Keratinocyte (primary cell): ENCODE results near the gene MAD2L1. TPM values are rescaled to one million over a fixed set of nuclear protein-coding genes. Genes with fewer than 3 reads are reported as not detected.

Source experiments
- DNase-seq: peaks from one replicate; pipeline ENCODE4 v3.0.0-alpha.2; 2011; ENCODE audit warnings: low read depth, missing footprints, low spot score
- FAIRE-seq: peaks from 2 replicates; lab custom pipeline; 2011; peaks lifted over from hg19 to GRCh38; lab: Jason Lieb, UNC
- H2AFZ ChIP-seq: 2 replicates; pipeline ENCODE4 v1.6.0; 2012; ENCODE audit warnings: low read length, control low read depth, inconsistent platforms; ENCODE audit not compliant: control insufficient read depth
- H3K27ac ChIP-seq: 2 replicates; pipeline ENCODE4 v1.5.1; 2011; ENCODE audit warnings: low read length; ENCODE audit not compliant: control insufficient read depth, insufficient read depth
- H3K27me3 ChIP-seq: 3 replicates; pipeline ENCODE4 v1.6.0; 2011; ENCODE audit warnings: low read length; ENCODE audit not compliant: control insufficient read depth, insufficient read depth; ENCODE audit errors: extremely low read depth
- H3K36me3 ChIP-seq, 2 experiments: 2 replicates in 1 of 2; 3 replicates in 1 of 2; pipeline ENCODE4 v1.5.1; 2011; ENCODE audit warnings: low read length in 2 of 2, mild to moderate bottlenecking in 1 of 2; ENCODE audit not compliant: control insufficient read depth in 2 of 2, insufficient read depth in 2 of 2; ENCODE audit errors: extremely low read depth in 1 of 2
- H3K4me1 ChIP-seq: 3 replicates; pipeline ENCODE4 v1.5.1; 2011; ENCODE audit warnings: low read length; ENCODE audit not compliant: control insufficient read depth, insufficient read depth; ENCODE audit errors: extremely low read depth
- H3K4me2 ChIP-seq: 3 replicates; pipeline ENCODE4 v1.6.0; 2011; ENCODE audit warnings: low read depth, low read length; ENCODE audit not compliant: control insufficient read depth, insufficient read depth; ENCODE audit errors: extremely low read depth
- H3K4me3 ChIP-seq, 3 experiments: fragments of 200-600 bp in 1 of 3; sonication (generic) in 1 of 3; 2 replicates in 2 of 3; 3 replicates in 1 of 3; pipeline ENCODE4 v1.5.1; 2011 to 2016; ENCODE audit warnings: low read length in 3 of 3, mild to moderate bottlenecking in 3 of 3, control low read depth in 2 of 3, inconsistent platforms in 1 of 3, low read depth in 1 of 3, mixed read lengths in 1 of 3, mixed run types in 1 of 3, moderate library complexity in 1 of 3; ENCODE audit not compliant: control insufficient read depth in 2 of 3, insufficient read depth in 2 of 3; ENCODE audit errors: extremely low read depth in 1 of 3
- H3K79me2 ChIP-seq: 2 replicates; pipeline ENCODE4 v1.6.0; 2012; ENCODE audit warnings: low read length; ENCODE audit not compliant: control insufficient read depth, insufficient read depth
- H3K9ac ChIP-seq: 3 replicates; pipeline ENCODE4 v1.6.0; 2011; ENCODE audit warnings: low read length; ENCODE audit not compliant: control insufficient read depth, insufficient read depth; ENCODE audit errors: extremely low read depth
- H3K9me1 ChIP-seq: 3 replicates; pipeline ENCODE4 v1.6.0; 2011; ENCODE audit warnings: low read length; ENCODE audit not compliant: control insufficient read depth, insufficient read depth; ENCODE audit errors: extremely low read depth
- H3K9me3 ChIP-seq: 2 replicates; pipeline ENCODE4 v1.5.1; 2012; ENCODE audit warnings: low read depth, low read length; ENCODE audit not compliant: control insufficient read depth
- H4K20me1 ChIP-seq: 3 replicates; pipeline ENCODE4 v1.6.0; 2011; ENCODE audit warnings: low read length; ENCODE audit not compliant: control insufficient read depth, insufficient read depth; ENCODE audit errors: extremely low read depth
- CTCF ChIP-seq, 3 experiments: IDR thresholded peaks in 1 of 3; conservative IDR thresholded peaks in 1 of 3; optimal IDR thresholded peaks in 1 of 3; 2 replicates in 2 of 3; 3 replicates in 1 of 3; pipeline versions ENCODE3 to v1.5.1; 2011; ENCODE audit warnings: low read length in 3 of 3, mild to moderate bottlenecking in 3 of 3, moderate library complexity in 2 of 3, control low read depth in 1 of 3, inconsistent platforms in 1 of 3; ENCODE audit not compliant: insufficient read depth in 2 of 3; ENCODE audit errors: extremely low read depth in 1 of 3
- EZH2 ChIP-seq: IDR thresholded peaks from one replicate; pipeline ENCODE4 v1.6.1; 2012; ENCODE audit warnings: inconsistent platforms, mild to moderate bottlenecking, low read length, moderate library complexity
- dilution Hi-C: fragments of 300-500 bp; cut with MboI; formaldehyde crosslinking; loops from one replicate; pipeline ENCODE4 v1.7.0; 2020; ENCODE audit warnings: low sequenced_read_pairs; ENCODE audit not compliant: extremely low pct_ligation_motif_present
- polyA plus RNA-seq, 5 experiments: library from polyadenylated mRNA; depleted of rRNA in 3 of 5; stranded (reverse) in 3 of 5; stranded (forward) in 1 of 5; unstranded in 1 of 5; fragments of >200 nt; gene quantifications; 1 replicate in 1 of 5; 2 replicates in 3 of 5; 3 replicates in 1 of 5; pipeline versions ENCODE4 v1.2.1 to v1.2.3, GENCODE V29; 2011 to 2012; ENCODE audit warnings: missing spikeins in 2 of 5, low read depth in 1 of 5, low replicate concordance in 1 of 5

MAD2L1 gene
- polyA plus RNA-seq, 1 donor (not counting 4 experiments of a cell fraction or from before 2014, with no cell fraction given) = 37.9 TPM

GRCh38 chr4:120056246-120056645 is 10.4 kb downstream of the MAD2L1 start:
- no peaks in the 10 kb centered on the region for H3K9me1 ChIP-seq
- H3K36me3 ChIP-seq = no peaks in the 10 kb centered on the region
- H3K4me1 ChIP-seq = peaks cover 3% of the 10 kb centered on the region
- H2AFZ ChIP-seq = no peak overlapping the region
- no peak overlapping the region for H3K4me3 ChIP-seq
- no peak overlapping the region for H3K9ac ChIP-seq
- no peak overlapping the region for H3K27ac ChIP-seq
- H3K27me3 ChIP-seq = no peaks in the 10 kb centered on the region
- dilution Hi-C loops = no loop called here
- H4K20me1 ChIP-seq = no peaks in the 10 kb centered on the region
- H3K4me2 ChIP-seq = no peak overlapping the region
- no peak for FAIRE-seq
- TF ChIP-seq EZH2 (no peak), CTCF (optimal IDR thresholded peaks at IDR 0.05 in 1 of 3, IDR thresholded peaks at IDR 0.05 in 1 of 3, conservative IDR thresholded peaks at IDR 0.05 in 1 of 3; ENCODE audit: extremely low read depth in 1 of 3, insufficient read depth in 2 of 3, low read length in 3 of 3) (peak in 1 of 3 experiments; percentile 16)
- H3K9me3 ChIP-seq = no peaks in the 10 kb centered on the region
- no peaks in the 10 kb centered on the region for H3K79me2 ChIP-seq
- DNase-seq = no peak

GRCh38 chr4:120055795-120056194 is 10.9 kb downstream of the MAD2L1 start:
- H3K36me3 ChIP-seq = no peaks in the 10 kb centered on the region
- no peaks in the 10 kb centered on the region for H4K20me1 ChIP-seq
- H3K79me2 ChIP-seq = no peaks in the 10 kb centered on the region
- dilution Hi-C loops = no loop called here
- no peak for DNase-seq
- H3K4me2 ChIP-seq = no peak overlapping the region
- H3K9ac ChIP-seq = no peak overlapping the region
- H2AFZ ChIP-seq = no peak overlapping the region
- H3K4me1 ChIP-seq = peaks cover 3% of the 10 kb centered on the region
- no peak overlapping the region for H3K27ac ChIP-seq
- no peaks in the 10 kb centered on the region for H3K9me1 ChIP-seq
- no peak for FAIRE-seq
- no peak overlapping the region for H3K4me3 ChIP-seq
- no peaks in the 10 kb centered on the region for H3K9me3 ChIP-seq
- TF ChIP-seq CTCF (optimal IDR thresholded peaks at IDR 0.05 in 1 of 3, IDR thresholded peaks at IDR 0.05 in 1 of 3, conservative IDR thresholded peaks at IDR 0.05 in 1 of 3; ENCODE audit: extremely low read depth in 1 of 3, insufficient read depth in 2 of 3, low read length in 3 of 3) = no peak
- no peak for TF ChIP-seq EZH2
- no peaks in the 10 kb centered on the region for H3K27me3 ChIP-seq
